Sciatic nerve (tissue), 2 donors: ENCODE data around the gene CPED1. TPM values are rescaled to one million over a fixed set of nuclear protein-coding genes. Genes with fewer than 3 reads are reported as not detected.
"Not testable (repeated sequence)": the region's sequence is repeated elsewhere in the genome, so short reads cannot be mapped to it uniquely, and the experiment has no call there.

Experiments used
- ATAC-seq: fragments of 200-7000 bp; cut with Tn5 transposase; one replicate; pipeline ENCODE4 v1.9.1; 2020; ENCODE audit warnings: mild to moderate bottlenecking, moderate library complexity
- DNase-seq: peaks from one replicate; pipeline ENCODE4 v3.0.0-alpha.2; 2020; ENCODE audit warnings: low spot score
- intact Hi-C: fragments of 100-400 bp; cut with DNase I; formaldehyde crosslinking; loops from one replicate; pipeline ENCODE4 v1.14.2; 2022
- total RNA-seq: library from RNA; stranded (reverse); fragmentation: NEBNext Ultra II Directional; extraction: Animal tissue kit (Norgen Biotek cat#: 25700); gene quantifications from one replicate; pipeline ENCODE4 v1.2.1, GENCODE V29; 2021
- donor health status: DM: no; HTN: no; CAD: no.
- donor health status: DM: no; HTN: no; CAD: no.

The CPED1 gene
- total RNA-seq, 1 donor from 2014 or later, result 41.9 TPM

DNA sequence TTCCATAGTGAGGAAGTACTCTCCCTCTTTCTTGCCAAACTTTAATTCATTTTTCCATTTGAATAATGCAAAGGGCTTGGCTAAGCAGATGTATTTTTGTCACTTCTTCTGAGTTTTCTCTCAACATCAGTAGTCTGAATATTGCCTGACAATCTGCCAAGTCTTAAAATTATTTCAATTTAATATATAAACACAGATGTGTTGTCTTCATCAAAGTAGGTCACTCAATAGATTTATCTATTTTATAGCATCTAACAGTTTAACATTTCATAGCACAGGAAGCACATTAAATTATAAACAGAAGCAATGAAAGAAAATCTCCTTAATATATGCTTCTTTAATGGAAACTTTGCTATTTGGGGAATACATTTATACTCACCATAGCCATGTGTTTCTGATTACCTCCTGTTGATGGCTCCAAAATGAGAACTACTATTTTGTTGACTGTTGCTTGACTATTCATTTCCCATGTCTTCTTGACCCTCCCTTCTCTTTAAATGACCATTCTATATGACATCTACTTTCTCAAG, 4.5 kb downstream of the CPED1 start:
- ATAC-seq (no peak), DNase-seq (no peak)
- intact Hi-C loops, result no loop called here

DNA sequence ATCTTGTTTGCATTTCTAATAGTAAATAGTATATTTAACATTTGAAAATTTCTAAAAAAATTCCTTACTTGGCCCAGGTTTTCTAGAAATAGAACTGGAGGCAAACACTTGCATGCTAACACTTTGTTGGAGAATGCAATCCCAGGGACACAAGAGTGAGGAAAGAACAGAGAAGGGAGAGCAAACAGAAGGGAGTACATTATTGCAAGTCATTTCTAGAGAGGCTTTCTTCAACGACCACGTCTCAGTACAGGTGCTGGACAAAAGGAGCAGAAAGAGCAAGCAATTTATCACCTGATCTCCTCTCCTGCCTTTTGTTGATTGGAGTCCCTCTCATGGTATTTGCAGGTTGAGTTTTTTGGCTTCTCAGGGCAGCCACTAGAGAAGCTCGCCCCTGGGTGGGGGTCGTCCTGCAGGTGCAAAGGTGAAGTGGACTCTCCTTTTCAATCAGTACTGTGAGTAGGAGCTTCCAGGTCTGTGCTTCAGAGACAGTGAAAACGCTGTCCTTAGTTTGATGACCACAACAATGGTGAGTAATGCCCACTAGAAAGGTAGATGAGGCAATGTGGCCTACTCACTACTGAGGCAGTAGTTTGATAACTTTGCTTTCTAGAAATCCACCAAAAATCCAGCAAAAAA, 5.2 kb downstream of the CPED1 start:
- intact Hi-C loops, result no loop called here
- DNase-seq (no peak), ATAC-seq (no peak)

DNA sequence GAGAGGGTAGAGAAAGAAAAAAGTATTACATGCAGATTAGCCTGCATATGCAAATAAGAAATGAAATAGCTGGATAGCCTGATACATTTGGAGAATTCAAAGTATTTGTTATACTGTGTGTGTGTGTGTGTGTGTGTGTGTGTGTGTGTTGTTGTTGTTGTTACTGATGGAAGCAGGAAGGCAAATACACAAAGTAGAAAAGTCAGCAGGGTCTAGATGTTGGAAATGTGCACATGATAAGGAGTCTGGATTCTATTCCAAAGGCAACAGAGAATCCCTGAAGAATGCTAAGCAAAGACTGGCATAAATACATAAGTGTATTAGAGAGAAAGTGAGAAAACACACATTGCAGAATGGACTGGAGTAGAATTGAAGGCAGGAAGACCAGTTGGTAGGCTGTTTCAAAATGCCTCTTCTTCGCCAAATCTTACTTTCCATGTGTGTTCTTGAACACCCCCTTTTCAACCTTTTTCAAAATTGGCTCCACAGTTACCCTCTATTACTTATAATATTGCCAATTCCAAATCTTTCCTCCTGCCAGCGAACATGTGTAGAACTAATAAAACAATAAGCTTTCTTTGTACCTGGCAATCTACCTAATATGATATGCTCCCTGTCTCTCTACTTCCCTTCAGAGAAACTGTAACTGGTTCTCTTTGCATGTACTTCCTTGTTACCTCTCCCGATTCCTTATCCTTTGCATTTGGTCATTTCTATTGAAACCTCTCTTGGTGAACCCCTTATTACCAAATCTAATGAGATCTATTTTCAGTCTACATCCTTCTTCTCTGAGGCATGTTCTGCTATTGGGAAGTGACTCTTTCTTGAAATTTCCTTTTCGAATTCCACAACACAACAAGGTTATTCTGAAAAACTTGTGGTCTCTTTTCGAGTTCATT, 6.2 kb downstream of the CPED1 start:
- no peak for DNase-seq
- intact Hi-C loops, result no loop called here
- no peak for ATAC-seq

DNA sequence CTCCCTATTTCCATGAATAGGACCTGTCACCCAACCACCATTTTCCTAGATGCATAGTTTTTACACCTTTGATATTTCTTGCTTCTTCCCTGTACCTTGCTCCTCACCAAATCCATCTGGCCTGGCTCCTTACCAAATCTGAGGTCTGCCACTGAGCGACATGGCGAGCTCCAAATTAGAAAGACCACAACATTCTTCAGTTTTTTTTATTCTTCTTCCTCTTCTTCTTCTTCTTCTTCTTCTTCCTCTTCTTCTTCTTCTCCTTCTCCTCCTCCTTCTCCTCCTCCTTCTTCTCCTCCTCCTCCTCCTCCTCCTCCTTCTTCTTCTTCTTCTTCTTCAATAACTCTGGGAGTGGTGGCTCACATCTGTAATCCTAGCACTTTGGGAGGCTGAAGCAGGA, 7.1 kb downstream of the CPED1 start:
- DNase-seq, result no peak
- no peak for ATAC-seq
- intact Hi-C loops, result no loop called here

DNA sequence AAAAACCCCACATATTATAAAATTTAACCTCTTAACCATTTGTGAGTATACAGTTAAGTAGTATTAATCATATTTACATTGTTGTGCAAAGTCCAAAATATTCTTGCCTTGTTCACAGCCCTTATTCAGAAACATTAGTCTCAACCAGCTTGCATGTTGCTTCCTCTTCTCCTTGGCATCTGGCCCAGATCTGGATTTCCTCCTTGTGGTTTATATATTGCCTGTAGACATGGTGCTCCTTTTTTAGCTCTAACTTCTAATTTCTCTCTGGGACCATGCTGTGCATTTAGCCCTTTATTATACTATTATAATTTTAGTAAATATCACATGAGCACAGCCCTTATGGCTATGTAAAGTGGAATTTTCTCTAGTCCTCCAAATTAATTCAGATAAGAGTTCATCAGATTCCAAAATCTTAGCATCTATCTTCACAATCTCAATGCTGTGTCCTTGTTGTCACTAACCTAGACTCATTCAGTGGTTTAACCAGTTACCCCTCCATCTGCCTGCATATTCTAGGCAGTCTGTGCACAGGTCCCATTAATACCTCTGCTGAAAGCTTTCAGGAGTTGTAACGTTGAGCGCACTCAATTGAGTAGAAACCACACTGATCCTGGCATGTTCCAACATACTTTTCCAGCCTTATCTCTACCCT, 7.9 kb downstream of the CPED1 start:
- peak; percentile 67 for ATAC-seq
- peak; percentile 80 for DNase-seq
- intact Hi-C loops, result no loop called here

DNA sequence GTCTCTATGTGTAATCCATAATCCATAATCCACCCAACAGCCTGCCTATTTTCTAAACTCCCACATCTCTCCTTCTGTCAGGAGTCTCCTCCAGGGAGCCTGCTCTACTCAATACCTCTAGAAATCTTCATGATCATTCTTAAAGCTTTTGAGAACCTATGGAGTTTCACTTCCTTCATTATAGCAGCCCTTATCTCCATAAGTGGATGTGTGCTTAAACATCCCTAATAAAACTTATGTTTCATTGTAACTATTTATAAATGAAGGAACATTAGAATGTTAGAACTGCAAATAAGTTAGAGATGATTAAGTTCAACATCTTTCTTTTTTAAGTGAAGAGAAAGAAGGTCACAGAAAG, 8.5 kb downstream of the CPED1 start:
- intact Hi-C loops, result no loop called here
- no peak for ATAC-seq

DNA sequence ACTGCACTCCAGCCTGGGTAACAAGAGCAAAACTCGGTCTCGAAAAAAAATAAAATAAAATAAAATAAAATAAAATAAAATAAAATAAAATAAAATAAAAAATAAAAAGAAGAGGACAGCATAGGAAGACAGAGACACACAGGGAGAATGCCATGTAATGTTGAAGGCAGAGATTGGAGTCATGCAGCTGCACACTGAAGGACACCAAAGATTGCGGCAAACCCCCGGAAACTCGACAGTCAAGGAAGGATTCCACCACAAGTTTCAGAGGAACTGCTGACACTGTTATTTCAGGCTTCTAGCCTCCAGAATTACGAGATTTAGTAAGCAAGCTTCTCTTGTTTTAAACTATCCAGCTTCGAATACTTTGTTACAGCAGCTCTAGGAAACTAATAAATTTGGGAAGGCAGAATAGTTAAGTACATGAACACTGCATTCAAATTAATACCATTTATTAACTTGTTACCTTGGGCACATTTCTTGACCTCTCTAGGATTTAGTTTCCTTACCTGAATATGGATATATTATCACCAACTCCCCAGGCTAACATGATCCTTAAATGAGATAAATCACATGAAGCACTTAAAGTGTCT, 9.5 kb downstream of the CPED1 start:
- DNase-seq (peak; percentile 64), ATAC-seq (peak; percentile 59)
- intact Hi-C loops, result no loop called here

More for the DNA sequence above, 8.5 kb downstream of the CPED1 start:
- no peak for DNase-seq

DNA sequence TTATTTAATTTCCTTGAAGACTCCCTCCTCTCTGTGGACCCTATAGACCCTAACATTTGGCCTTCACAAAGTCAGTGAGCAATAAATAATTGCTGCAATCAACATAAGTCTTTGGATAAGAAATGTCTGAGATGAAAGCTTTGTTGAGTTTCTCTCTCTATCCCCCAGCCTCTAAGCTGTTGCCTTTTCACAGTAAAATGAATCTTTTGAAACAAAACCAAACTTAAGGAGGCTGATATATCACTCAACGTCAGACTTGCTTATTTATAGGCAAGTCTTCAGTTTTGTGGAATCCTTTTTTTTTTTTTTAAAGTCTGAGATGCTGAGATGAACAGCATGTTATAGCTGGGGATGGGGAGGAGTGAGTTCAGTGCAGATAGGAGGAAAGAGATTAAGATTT, 10.0 kb downstream of the CPED1 start:
- intact Hi-C loops, result no loop called here
- no peak for ATAC-seq
- no peak for DNase-seq

DNA sequence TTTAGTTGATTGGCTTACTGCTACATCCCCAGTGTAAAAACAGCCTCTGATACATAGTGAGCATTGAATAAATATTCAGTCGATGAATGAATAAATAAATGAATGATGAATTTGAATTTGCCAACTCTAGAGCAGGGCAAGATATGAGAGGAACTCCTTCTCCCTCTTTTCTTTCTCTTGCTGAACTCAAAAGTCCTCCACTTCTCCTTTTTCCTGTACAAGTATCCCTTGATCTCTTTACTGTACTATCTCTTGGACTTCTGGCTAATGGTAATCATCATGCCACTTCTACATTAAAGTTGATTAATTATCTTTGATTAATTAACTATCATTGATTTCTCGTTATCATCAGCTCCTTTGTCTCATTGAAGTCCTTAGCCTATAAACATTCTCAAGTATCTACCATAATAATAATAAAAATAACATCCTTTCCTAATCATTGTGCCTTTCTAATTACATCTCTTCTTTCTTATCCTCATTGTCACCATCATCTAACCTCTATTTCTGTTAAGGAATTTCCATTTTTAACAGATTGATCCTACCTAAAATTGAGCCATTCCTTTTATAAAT, 10.6 kb downstream of the CPED1 start:
- intact Hi-C loops, result no loop called here
- no peak for ATAC-seq
- no peak for DNase-seq

DNA sequence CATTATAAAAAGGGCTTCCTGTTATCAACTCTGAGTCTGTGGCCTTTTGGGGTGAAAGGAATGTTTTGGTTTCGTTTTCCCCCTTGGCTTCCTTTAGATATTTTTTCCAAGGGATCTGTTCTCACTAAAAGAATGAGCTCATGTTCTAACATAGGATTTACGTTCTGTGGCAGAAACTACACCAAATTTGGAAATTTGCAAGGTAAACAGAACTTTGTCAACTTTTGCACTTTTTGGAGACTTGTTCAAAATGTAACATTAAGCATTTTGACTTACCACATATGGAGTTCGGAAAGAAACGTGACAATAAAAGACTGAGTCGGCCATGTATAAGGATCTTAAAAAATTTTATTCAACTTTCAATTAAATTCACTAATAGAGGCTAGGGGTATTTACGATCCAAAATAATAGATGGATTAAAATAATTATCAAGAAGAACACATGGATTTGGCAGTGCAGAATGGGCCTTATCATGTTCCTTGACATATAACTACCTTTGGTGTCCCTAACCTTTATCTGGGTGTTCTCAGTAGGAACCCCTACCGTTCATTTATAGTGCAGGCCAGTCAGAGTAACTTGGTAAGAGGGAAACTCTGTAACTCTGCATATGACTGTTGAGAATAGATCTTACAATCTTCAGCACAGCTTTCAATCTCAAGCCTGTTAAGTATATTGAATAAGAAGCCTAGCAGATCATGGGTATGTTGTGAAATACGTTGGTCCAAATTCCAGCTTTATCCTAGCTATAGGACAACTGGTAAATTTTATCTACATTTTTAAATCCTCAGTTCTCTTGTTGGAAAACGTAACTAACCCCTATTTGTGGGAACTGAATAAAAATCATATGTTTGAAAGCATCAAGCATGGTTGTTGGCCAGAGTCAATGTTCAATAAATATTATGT, 11.8 kb downstream of the CPED1 start:
- peak; percentile 64 for ATAC-seq
- DNase-seq, result no peak

DNA sequence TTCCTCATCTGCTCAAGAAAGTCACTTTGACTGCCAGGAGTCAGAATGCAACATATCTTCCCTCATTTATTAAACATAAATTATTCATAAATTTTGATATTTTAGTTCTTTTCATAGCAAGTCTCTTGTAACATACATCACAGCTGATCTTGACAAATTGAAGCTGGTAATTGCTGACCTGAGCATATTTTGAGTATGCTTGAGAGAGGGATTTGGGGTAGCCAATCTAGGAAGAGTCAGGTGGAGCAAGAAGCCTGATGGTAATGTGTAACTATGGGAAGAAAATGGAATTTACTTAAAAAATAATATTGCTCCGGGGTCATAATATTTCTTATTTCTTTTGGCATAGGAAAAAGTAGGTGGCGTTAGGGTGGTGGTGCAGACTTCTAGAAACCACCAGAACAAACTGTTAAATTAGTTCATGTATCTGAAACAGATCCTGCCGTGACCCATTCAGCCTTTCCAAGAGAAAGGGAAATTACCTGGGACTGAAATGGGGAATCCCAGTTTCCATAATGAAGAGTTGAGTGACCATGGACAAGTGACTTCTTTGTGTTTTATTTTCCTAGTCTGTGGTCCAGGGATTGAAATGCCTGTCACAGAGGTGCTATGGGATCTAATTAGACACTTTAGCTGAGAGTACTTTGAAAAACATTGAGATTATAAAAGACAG, 12.9 kb downstream of the CPED1 start:
- ATAC-seq (no peak), DNase-seq (no peak)
- intact Hi-C loops, result no loop called here

More for the DNA sequence above, 11.8 kb downstream of the CPED1 start:
- intact Hi-C loops, result no loop called here

DNA sequence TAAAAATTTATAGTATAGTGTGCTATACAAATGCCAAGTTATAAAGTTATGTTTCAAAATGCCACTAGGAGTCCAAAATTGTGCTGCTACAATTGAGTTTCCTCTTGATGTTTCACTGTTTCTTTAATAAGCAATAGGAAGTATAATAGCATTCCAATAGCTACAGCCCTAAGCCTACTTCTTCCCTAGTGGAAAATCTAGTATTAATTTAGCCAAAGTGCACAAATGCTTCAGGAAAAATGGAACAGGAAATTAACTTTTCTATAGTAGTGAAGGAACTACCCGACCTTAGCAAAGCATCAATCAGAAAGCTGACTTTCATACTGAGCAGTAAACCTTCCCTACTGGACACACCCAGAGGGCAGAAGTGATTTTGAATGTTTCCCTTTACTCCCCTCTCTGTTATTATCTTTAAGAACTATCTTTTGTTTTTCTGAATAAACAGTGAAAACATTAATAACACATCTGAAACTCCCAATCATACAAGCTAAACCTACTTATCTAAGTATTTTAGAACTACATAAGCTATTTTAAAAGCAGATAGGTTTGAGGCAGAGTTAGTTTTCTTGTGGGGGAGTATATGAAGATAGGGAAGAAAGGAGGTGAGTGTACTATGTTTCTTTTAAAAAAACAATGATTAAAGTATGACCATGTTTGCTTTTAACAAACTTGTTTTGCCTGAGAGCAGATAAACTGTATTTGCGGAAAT, 13.7 kb downstream of the CPED1 start:
- DNase-seq (no peak), ATAC-seq (no peak)
- intact Hi-C loops, result no loop called here

DNA sequence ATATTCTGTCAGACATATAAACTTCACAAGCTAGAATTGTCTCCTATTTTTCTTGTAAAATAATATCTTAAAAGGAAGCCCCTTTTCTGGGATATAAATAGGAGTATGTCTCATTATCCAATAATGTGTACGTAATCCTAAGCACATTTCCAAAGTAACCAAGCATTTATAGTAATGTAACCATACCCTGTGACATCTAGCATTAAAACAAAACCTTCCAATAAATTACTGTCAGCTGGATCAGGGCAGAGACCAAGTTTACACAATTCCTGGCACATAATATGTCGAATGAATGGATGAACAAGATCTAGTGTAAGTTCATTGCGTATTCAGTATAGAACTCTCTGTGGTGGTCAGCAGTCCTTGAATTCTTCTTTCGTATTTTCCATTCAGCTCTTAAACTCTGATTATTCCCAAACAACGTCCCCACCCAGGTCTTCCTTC, 14.3 kb downstream of the CPED1 start:
- DNase-seq (no peak), ATAC-seq (no peak)
- intact Hi-C loops, result no loop called here

DNA sequence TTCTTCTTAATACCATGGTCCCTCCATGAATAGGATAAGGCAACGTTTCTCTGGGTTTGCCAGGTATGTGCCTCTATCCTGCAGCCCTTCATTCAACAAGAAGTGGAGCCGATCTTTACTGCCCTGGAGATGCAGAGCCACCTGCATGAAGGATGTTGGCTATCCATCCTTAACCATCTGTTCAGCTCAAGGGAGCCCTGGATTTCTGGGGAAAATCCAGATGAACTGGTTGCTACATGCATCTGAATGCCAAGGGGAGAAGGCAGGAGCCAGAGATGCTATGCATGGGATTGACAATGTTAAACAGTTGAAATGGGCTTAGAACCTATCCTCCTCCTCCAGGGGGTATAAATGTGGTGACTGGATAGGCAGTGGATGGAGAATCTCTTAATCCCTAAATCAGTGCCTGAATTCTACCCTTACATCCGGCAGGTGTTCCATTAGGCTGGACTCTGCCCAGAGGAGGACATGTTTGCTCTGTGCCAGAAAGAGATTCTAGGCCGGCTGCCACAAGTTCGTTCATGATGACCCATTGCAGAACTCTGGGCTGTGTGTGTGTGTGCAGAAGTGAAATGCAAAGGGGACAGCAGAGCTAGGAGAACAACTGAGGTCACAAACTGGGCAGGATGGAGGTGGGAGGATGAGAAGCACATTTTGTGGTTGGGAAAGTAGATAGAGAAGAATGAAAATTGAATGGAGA, 15.6 kb downstream of the CPED1 start:
- intact Hi-C loops, result no loop called here
- DNase-seq (peak; percentile 69), ATAC-seq (peak; percentile 66)

DNA sequence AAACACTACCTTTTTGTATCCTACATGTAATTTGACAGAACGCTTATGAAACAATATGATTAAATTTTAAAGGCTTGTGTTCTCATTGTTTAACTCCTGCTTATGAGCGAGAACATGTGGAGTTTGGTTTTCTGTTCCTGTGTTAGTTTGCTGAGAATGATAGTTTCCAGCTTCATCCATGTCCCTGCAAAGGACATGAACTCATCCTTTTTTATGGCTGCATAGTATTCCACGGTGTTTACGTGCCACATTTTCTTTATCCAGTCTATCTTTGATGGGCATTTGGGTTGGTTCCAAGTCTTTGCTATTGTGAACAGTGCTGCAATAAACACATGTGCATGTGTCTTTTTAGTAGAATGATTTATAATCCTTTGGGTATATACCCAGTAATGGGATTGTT, 16.5 kb downstream of the CPED1 start:
- DNase-seq, intact Hi-C loops, ATAC-seq: not testable (repeated sequence)

DNA sequence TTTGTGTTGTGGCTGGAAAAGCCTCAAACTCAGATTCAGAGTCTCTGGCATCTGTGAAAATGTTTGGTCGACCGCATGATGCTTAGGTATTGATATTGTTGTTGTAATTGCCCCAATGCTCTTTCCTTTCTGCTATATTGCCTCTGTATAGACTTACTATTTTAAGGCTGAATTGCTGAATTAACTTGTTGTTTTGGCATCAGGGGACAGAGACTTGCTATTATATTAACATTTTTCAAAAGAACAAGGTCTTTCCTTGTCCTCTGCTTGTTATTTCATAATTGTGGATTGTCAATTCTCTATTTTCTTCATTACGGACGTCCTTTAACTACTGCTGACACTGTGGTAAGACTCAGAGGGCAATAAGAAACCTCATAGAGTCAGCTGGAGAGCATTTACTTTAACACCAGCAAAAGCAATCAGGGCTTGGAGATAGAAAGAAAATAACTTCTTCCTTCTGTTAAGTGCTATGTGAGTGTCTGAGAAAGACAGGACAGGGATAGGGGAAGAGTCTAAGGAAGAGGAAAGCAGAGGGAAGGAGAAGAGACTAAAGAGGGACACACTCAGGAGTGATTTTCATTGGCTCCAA, 17.6 kb downstream of the CPED1 start:
- peak; percentile 75 for ATAC-seq
- no peak for DNase-seq
- intact Hi-C loops, result no loop called here
